KG1 (cell line): ENCODE results near the gene CDH8.

ENCODE experiments used
- DNase-seq: peaks from one replicate; lab custom pipeline; 2025; lab: John Stamatoyannopoulos, UW

The CDH8 gene

DNA sequence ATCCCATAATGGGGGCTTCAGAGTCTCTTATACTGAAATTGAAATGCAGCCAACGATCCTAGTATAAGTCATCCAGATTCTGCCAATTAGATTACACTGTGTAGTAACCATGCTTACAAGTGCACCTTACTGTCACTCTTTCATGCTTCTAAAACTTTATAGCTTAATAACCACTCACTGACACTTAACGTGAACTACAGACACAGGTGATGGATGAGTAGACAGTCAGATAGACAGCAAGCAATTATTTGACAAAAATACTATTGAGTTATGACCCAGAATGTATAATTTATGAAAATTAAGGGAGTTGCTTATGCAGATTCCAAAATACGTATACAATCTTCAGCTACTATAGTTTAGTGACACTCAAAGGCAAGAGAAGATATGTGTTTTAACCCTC, 6.3 kb downstream of the CDH8 start:
- DNase-seq = no peak

DNA sequence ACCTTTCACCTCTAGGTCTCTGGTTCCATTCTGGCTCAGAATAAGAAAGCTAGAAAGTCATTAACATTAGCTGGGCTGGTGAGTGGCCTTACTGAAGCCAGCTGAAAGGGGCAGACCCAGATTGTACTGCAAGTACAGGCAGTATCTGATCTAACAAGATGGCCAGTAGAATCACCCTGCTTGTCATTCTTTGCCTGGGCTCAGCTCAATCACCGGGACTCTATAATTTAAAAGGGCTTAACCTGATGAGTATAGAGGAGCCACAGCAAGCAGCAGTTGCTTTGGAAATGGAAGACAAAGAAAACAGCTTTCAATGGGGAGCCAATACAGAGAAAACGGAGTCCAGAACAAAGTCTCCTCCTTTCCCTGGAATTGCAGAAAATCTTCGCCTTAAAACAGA, 13.6 kb downstream of the CDH8 start:
- no peak for DNase-seq

DNA sequence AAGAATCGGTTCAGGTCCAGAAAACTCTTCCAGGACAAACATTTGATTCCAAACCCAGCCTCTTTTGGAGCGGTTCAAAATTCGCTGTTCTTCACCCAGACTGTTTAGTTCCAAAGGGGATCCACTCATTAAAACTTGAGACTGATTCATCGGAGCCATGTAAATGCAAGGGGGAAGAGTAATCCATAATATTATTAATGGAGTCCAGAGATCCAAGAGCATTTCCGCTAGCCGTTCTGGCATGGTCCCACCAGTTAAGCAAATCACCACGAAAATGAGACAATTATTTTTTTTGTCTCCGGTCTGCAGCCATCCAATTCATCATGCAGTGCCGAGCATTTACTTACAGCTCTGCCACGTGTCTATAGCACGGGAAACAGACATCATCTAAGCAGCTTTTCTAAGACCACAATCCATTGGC, 15.1 kb downstream of the CDH8 start:
- DNase-seq = no peak

DNA sequence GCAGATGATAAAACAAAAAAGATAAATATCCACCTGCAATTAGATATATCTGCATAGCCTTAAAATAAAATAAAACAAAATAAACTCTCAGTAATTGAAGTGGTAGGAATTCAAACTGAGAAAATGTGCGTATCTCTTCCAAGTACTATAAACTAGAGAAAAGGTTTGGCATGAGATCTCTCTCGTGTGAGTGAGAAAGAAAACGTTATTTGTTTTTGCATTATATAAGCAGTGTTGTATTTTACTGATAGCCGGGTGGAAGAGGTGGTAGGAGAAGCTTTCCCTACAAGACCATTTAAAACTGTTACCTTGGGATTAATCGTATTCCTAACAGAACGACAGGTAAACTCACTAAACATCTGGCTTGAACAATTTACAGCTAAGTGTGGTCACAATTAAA, 15.6 kb downstream of the CDH8 start:
- DNase-seq = no peak

DNA sequence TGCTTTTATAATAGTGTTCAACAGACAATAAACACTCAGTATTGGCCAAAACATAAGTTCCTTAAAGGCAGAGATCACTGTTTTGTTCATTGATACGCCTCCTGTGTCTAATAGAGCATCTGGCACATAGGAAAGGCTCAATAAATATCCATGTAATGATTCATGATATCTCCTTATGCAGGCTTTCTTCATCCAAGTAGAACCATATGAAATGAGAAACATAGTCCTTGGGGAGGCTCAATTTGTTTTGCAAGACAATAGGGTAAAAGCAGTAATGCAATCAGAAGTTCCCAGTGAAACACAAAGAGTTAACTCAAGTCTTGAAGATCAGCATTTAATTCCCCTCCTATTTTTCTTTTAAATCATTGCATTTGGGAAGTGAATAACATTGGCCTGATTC, 16.4 kb downstream of the CDH8 start:
- DNase-seq = no peak

DNA sequence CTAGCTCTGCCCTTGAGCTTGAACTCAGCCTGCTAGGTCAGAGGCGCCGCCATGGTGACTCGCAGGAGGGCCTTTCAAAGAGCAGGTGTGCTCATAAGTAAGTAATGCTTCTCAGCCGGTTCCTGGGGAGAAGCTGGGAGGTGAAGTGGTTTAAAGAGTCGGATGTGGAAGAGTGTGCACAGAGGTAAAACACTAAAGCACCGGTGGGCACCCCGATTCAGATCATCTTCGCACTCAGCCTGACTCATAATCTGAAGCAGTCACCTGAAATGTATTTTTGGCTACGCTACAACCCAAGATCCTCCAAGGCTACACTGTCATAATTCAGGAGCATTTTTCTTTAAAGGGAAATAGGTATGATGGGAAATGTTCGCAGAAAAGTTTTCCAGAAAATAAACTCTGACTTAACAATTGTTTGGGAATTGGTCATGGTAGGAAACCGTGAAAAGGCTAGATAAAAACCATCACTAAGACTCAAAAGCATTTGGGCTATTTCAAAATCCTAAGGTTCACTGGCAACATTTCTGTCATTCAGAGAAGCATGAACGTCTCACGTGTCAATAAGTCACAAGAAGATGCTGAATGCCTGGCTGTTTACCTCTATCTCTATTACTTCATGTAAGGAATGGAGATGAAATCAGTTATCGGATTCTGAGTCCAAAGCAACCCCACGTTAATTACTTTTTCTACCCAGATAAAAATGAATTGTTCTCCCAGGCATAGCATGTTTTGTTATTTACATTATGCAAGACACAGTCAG, 17.8 kb downstream of the CDH8 start:
- DNase-seq = no peak

DNA sequence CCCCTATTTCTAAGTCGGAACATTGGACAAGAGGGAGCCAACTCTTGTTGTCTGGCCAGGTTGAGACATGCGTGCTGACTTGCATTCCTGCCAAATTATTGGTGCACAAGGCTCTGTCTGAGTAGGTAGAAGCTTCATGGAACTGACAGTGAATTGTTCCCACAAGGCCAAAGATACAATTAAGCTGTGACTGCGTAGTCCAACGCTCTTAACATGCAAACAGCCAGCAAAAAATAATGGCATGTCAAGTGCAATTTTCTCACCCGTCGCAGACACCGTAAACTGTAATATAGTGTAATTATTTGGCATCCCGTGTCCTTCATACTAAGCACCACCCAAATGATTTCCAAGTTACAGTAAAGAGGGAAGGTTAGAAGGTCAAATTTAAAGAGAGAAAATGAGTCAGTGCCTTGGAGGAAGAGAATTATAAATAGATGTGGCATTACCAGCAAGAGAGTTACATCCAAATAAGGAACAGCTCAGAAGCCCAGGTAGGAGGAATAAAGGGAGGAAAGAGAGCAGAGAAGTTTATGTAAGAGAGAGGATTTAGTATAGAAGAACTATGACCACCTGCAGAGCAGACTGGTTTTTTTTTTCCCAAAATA, 21.8 kb downstream of the CDH8 start:
- DNase-seq = no peak

DNA sequence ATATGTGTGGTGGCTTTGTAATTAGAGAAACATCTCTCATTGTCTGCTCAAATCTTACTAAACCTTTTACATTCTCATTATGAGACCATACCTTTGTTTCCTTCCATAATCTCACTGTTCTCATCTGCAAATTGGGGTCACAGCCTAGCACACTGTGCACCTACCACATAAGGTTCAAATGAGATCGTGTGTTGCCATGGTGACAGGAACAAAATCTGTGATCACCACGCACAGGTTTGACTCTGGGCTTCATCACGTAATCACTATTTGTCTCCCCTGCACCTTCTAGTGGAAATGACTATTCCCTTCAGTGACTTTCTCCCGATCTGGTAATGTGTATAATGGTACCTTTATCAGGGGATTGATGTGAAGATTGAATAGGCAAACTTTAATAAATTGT, 26.1 kb downstream of the CDH8 start:
- DNase-seq = no peak

DNA sequence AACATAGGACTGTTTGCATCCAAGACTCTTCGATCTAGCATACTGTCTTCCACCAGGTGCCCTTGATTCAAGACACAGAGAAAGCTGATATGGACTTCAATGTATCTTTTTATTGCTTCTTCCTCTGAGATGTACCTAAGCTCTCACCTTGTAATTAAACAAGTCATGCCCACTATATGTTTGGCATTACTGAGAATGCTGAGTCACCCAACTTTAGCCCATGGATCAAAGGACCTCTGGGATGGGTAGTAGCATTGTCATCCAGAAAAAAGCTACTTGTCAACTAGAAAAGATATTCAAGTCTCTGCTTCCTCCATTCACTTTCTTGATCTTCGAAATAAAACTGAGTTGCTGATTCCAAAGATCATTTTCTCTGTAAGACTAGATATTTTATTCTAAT, 37.8 kb downstream of the CDH8 start:
- no peak for DNase-seq

DNA sequence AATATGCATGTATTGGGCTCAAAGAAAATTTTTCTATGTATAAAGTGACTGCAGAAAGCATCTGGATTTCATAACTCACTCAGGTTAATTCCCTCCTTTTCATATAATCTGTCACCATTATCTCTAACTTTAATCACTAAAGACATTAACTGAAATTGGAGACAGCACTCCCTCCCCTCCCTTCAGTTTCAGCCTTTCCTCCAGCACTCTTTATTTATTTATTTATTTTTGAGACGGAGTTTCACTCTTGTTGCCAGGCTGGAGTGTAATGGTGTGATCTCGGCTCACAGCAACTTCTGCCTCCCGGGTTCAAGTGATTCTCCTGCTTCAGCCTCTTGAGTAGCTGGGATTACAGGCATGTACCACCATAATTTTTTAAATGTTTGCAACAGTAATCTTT, 43.1 kb downstream of the CDH8 start:
- no peak for DNase-seq

DNA sequence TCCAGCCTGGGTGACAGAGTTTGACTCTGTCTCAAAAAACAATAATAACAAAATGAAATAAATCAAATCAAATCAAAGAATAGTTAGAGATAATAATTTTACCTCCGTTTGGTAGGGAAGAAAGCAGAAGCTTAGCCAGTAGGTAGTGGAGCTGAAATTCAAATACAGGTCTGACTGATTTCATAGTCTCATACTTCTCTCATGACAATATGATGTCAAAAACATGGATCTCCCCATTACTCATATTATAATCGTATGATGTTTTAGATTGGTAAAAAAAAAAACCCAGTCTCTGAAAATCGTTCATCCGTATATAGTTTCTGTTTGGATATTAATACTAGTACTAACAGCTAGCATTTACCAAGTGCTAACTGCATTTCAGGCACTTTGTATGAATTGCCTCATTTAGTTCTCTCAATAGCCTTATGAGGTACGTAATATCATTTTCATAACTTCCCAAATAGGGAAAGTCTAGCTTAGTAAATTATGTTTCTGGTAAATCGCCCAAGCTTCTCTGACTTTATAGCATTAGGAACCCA, 48.7 kb downstream of the CDH8 start:
- no peak for DNase-seq

DNA sequence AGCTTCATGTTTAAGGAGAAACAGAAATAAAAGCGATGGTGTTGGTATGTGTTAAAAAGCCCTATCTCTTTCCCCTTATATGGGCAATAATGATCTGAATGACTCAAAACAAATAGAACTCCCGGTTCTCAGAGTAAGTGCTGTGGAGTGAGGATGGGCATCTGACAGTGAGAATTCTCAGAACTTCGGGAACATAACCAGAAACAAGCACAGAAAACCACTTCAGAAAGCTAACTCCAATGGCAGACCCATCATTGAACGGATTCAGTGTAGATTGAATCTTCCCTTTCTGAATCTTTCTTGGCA, 67.2 kb downstream of the CDH8 start:
- no peak for DNase-seq

DNA sequence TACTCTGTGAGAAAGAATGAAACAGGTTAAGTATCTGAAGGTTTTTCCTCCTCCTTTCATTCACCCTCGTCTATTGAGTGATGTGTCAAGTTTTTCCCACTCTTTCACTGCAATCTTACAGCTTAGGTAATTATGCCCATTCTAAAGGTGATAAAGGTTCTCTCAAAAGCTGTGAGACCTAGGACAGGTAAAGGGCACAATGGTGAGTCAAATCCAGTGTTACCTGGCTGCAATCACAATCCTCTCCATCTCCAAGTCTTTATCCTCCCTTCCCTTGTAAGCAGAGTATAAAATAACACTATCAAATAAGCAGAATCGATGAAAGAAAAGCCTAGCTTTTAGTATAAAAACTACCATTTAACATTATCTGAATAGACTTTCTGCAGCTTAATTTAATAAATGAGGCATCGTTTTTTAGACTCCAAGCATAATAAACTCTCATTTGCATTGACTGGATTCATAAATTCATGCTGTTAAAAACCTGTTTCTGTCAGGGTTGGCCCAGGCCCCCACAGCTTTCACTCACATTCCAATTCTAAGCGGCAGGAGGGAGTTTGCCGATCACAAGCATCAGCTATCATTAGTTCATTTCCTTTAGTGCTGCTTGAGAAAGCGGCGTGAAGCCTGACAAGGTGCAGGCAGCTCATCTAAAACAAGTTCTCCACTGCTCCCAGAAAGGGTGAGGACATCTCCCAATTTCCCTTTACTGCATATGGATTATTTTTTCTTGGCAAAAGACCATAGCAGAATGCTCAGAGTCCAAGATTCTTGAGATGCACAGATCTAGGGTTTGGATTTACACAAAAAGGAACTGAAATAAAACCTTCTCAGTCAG, 67.8 kb downstream of the CDH8 start:
- no peak for DNase-seq

DNA sequence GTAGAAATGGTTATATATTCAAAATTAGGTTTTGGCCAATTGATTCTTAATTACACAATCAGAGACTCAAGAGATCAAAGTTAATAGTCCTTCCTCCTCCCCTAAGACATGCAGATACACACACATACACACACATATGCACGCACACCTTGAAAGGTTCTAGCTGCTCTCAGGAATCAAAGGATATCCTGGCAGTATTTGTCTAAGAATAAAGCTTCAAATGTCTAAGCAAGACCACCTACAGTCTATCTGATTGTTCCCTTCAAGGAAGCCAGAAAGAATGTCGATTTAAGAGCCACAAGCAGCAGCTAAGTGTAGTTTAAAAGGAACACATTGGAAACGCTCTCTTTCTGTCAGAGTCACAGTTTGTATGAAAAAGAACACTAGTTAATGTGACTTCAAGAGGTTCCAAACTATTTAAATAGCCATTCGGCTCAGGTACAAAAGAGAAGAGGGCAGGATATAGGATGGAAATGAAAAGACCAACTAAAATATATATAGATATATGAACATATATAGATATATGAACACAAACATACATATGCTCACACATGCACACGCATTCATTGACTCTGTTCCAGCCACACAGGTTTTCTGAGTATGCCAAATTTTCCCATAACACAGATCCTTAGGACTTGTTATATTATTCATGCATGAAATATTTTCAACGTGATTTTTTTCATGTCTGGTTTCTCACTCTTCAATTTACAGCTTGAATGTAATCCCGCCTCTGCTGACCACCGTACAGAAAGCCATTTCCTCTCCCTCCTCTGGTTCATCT, 79.0 kb downstream of the CDH8 start:
- DNase-seq = no peak

DNA sequence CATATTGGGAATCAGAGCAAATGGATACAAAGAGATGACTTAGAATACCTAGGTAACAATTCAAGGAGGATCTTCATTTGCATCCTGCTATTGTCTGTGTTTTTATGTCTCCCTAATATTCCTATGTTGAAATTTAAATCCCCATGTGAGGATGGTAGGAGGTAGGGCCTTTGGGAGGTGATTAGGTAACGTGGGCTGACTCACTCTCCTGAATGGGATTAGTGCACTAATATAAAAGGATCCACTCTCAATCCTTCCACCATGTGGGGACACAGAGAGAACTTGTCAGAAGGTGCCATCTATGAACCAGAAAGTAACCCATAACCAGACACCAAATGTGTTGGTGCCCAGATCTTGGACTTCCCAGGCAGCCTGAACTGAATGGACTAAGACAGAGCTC, 83.4 kb downstream of the CDH8 start:
- no peak for DNase-seq

DNA sequence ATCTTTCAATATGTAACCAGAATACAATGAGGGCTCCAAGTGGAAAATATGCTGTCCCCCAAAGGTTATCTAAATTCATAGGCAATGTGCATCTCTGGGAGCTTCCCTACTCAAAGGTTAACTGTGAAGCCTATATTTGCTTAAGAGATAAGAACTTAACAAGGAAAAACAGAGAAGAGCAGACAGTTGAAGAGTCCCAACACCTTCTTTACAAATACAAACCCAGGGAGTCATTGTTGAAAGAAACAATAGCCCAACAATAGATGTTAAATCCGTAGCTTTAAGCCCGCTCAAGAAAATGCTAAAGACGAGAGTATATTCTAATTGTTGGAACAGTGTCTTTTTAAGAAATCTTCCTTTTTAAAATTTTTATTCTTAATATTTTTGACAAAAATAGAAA, 87.8 kb downstream of the CDH8 start:
- DNase-seq = no peak

DNA sequence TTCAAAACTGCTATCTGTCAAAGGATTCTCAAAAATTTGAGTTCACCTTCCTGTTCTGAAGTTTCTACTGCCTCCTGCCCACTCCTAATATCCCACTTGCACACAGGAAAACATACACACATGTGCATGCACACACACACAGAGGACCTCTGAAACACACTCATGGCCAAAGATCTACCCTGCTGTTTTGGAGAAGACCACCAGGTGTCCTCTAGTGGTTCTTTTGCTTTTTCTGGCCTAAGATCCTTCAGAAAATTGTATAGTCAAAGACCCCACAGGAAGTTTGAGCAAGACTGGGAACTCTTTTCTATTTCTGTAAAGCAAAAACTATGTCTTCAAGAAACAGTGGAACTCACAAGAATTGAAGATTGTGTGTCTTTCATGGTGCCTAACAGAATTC, 90.2 kb downstream of the CDH8 start:
- no peak for DNase-seq

DNA sequence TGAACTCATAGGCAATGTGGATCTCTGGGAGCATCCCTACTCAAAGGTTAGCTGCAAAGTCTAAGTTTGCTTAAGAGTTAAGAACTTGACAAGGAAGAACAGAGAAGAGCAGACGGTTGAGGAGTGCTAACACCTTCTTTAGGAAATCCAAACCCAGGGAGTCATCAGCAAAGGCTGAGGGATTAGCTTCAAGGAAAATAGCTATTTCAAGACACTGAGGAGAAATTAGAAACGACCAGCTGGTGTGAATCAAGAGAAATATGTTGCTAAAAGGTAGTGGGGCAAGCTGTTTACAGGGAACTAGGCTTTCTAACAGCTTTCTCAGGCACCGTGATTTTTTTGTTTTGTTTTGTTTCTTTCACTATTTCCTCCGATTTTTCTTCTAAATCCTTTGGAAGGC, 90.7 kb downstream of the CDH8 start:
- no peak for DNase-seq

DNA sequence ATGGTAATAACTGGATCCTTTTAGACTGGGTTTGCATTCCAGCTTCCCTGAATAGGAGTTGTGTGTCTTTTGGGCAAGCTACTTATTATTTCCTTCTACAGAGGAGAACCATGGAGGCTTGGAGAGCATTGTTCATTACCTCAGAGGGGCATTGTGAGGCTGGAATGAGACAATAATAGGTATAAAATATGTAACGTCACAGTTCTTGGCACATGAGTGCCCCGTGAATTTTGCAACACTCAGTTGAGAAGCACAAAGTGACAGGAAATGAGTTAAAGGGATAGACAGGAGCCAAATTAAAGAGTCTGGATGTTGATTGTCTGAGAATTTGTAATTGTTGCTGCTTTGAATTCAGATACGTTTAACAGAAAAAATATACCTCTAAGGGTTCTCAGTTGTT, 92.2 kb downstream of the CDH8 start:
- DNase-seq = no peak

DNA sequence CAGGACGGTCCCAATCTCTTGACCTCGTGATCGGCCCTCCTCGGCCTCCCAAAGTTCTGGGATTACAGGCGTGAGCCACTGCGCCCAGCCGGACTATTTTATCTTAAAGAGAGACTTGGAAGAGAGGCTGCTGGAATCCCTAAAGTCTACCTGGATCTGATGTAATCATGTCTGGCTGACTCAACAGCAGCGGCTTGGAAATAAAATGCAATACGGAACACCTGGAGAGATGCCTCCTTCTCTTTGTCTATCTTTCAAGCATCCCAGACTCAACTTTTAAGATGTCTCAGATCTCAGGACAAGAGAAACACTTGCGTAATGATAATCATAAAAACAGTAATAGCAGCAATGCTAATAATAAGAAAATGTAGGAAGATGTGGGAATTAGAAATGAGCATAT, 95.6 kb downstream of the CDH8 start:
- DNase-seq = no peak

DNA sequence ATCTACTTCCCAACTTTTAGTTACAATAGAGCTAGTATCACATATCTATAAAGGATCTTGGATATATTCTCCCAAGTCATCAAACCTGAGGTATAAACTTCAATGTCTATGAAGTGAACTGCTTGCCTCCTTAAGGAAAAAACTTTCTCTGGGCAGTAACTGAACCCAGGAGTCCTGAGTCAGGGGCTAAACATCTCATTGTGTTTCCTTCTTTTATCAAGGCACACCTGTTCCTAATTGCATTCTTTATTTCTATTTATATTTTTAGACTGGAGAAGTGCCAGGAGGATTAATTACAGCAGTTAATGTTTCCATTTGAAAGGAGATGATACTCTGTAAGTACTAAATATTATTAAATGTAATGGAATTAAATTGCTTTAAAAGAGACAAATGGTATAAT, 98.6 kb downstream of the CDH8 start:
- DNase-seq = no peak

DNA sequence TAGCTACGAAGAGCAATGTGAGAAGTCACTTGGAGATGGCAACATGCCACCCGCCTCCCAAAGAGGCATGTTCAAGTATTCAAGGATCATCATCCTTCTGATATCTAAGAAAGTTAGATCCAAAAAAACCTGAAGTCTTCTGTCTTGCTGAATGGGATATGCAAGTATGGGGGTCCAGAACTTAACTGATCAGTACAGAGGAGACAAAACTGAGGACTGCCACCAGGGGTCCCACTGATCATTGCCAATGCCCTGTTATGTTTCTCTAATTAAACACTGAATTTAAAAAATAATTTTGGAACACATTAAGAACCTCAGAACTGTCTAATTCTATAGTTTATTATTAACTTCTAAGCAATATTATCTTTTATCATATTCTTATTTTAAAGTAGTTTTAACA, 99.7 kb downstream of the CDH8 start:
- DNase-seq = no peak
